GM18861 (cell line): ENCODE results near the gene EFNA3.

Experiments used
- ATAC-seq: cut with Tn5 transposase; IDR thresholded peaks from one replicate; pipeline ENCODE4 v1.9.1; 2021; ENCODE audit not compliant: unreplicated experiment

Gene EFNA3

GRCh38 chr1:155083052-155083541 lies 4.5 kb downstream of the EFNA3 start:
- ATAC-seq = no peak

- no peak for ATAC-seq
Observed at GRCh38 chr1:155083865-155084721, 5.5 kb downstream of the EFNA3 start.

- peak; percentile 64 for ATAC-seq
Observed at GRCh38 chr1:155084722-155085503, 6.3 kb downstream of the EFNA3 start.

GRCh38 chr1:155085504-155086127 lies 7.0 kb downstream of the EFNA3 start:
- ATAC-seq = no peak

- no peak for ATAC-seq
Observed at GRCh38 chr1:155086128-155086741, 7.6 kb downstream of the EFNA3 start.

- no peak for ATAC-seq
Observed at GRCh38 chr1:155086856-155087535, 8.4 kb downstream of the EFNA3 start.

- ATAC-seq = no peak
Observed at GRCh38 chr1:155091071-155092051, 12.7 kb downstream of the EFNA3 start.

GRCh38 chr1:155092131-155092530 lies 13.5 kb downstream of the EFNA3 start:
- no peak for ATAC-seq

GRCh38 chr1:155092641-155093040 lies 14.0 kb downstream of the EFNA3 start:
- no peak for ATAC-seq

GRCh38 chr1:155093911-155094621 lies 15.4 kb downstream of the EFNA3 start:
- no peak for ATAC-seq

- no peak for ATAC-seq
Observed at GRCh38 chr1:155094622-155094948, 15.9 kb downstream of the EFNA3 start.

GRCh38 chr1:155099331-155099730 lies 20.7 kb downstream of the EFNA3 start:
- ATAC-seq = no peak

- ATAC-seq = no peak
Observed at GRCh38 chr1:155103325-155103724, 24.7 kb downstream of the EFNA3 start.

- no peak for ATAC-seq
Observed at GRCh38 chr1:155104605-155105534, 26.2 kb downstream of the EFNA3 start.

- no peak for ATAC-seq
Observed at GRCh38 chr1:155105604-155106011, 27.0 kb downstream of the EFNA3 start.

- no peak for ATAC-seq
Observed at GRCh38 chr1:155106862-155107261, 28.2 kb downstream of the EFNA3 start.

- ATAC-seq = no peak
Observed at GRCh38 chr1:155107309-155108264, 28.9 kb downstream of the EFNA3 start.
